K562 (cell line): Measurements from ENCODE around the gene CACNA1C. TPM values are rescaled to one million over a fixed set of nuclear protein-coding genes. Genes with fewer than 3 reads are reported as not detected.

Experiments used
- ATAC-seq: fragments of 200-7000 bp; cut with Tn5 transposase; 3 replicates; pipeline ENCODE4 v1.9.1; 2020; ENCODE audit warnings: moderate library complexity
- BruUV-seq: library from RNA; stranded (reverse); fragments of 400-500 nt; replicated peaks from 2 replicates; lab custom pipeline; 2021; lab: Mats Ljungman, UMichigan
- CTCF ChIA-PET: fragments of 300-600 bp; formaldehyde crosslinking; extraction: SDS; loops from one replicate; lab custom pipeline; 2021; ENCODE audit warnings: low intra/inter-chr PET ratio; lab: Yijun Ruan, JAX
- POLR2A ChIA-PET: fragments of 300-600, 350-650 bp; sonication (Branson Sonifier 250); formaldehyde crosslinking; extraction: SDS; loops from one replicate; lab custom pipeline; 2021; ENCODE audit warnings: antibody characterized with exemption, inconsistent platforms; lab: Yijun Ruan, JAX
- DNase-seq, 4 experiments: peaks; one replicate each; pipeline versions ENCODE4 v3.0.0 to v3.0.0-alpha.2; 2011 to 2018; ENCODE audit warnings: low spot score in 3 of 4, mixed read lengths in 3 of 4; ENCODE audit errors: extremely low read depth in 1 of 4
- FAIRE-seq: peaks from 2 replicates; lab custom pipeline; 2011; peaks lifted over from hg19 to GRCh38; lab: Jason Lieb, UNC
- H2AFZ ChIP-seq: 2 replicates; pipeline ENCODE4 v1.6.0; 2011; ENCODE audit warnings: low read depth, low read length, control low read depth, inconsistent platforms
- H3K27ac ChIP-seq: fragments of 200-600 bp; 3 replicates; pipeline ENCODE4 v1.8.0; 2011; ENCODE audit warnings: low read depth, mild to moderate bottlenecking, control low read depth, inconsistent platforms, low read length, moderate library complexity, mixed read lengths; ENCODE audit errors: extremely low read depth
- H3K27me3 ChIP-seq, 2 experiments: fragments of 300-600 bp in 1 of 2; 2 replicates in 1 of 2; 3 replicates in 1 of 2; pipeline versions ENCODE4 v1.6.0 to v1.8.0; 2011; ENCODE audit warnings: inconsistent platforms in 2 of 2, low read length in 2 of 2, mild to moderate bottlenecking in 1 of 2, mixed read lengths in 1 of 2, moderate library complexity in 1 of 2; ENCODE audit not compliant: control insufficient read depth in 2 of 2, insufficient read depth in 2 of 2
- H3K36me3 ChIP-seq: fragments of 300-600 bp; 3 replicates; pipeline ENCODE4 v1.8.0; 2011; ENCODE audit warnings: mild to moderate bottlenecking, low read length, inconsistent platforms; ENCODE audit not compliant: control insufficient read depth, insufficient read depth
- H3K4me1 ChIP-seq, 2 experiments: fragments of 200-600 bp in 1 of 2; replicated peaks in 1 of 2; 2 replicates in 1 of 2; 3 replicates in 1 of 2; pipeline versions ENCODE4 v1.5.1 to v1.8.0; 2011; ENCODE audit warnings: inconsistent platforms in 2 of 2, low read length in 2 of 2, mild to moderate bottlenecking in 1 of 2, mixed read lengths in 1 of 2, moderate library complexity in 1 of 2; ENCODE audit not compliant: control insufficient read depth in 2 of 2, insufficient read depth in 2 of 2
- H3K4me2 ChIP-seq: 2 replicates; pipeline ENCODE4 v1.6.1; 2011; ENCODE audit warnings: low read length, control low read depth, inconsistent platforms, mixed read lengths; ENCODE audit not compliant: insufficient read depth
- H3K4me3 ChIP-seq: fragments of 200-600 bp; sonication (generic), shearing (Covaris generic); 2 replicates; pipeline ENCODE4 v1.5.1; 2016; ENCODE audit warnings: control low read depth, inconsistent platforms
- H3K79me2 ChIP-seq: fragments of 200-600 bp; 3 replicates; pipeline ENCODE4 v1.8.0; 2011; ENCODE audit warnings: low read length, inconsistent platforms; ENCODE audit not compliant: control insufficient read depth, insufficient read depth
- H3K9ac ChIP-seq, 2 experiments: 2 replicates each; pipeline versions ENCODE4 v1.6.0 to v1.6.1; 2011; ENCODE audit warnings: low read depth in 2 of 2, low read length in 2 of 2, control low read depth in 1 of 2, inconsistent platforms in 1 of 2, mild to moderate bottlenecking in 1 of 2, mixed read lengths in 1 of 2; ENCODE audit not compliant: insufficient read depth in 1 of 2
- H3K9me1 ChIP-seq: one replicate; pipeline ENCODE4 v1.6.0; 2011; ENCODE audit warnings: inconsistent platforms, mild to moderate bottlenecking, low read length, moderate library complexity; ENCODE audit not compliant: control insufficient read depth, insufficient read depth
- H3K9me3 ChIP-seq: replicated peaks from 2 replicates; pipeline ENCODE4 v1.5.1; 2011; ENCODE audit warnings: low read depth, low read length, inconsistent platforms; ENCODE audit not compliant: control insufficient read depth, insufficient read depth
- H4K20me1 ChIP-seq: replicated peaks from 2 replicates; pipeline ENCODE4 v1.6.1; 2011; ENCODE audit warnings: low read length, inconsistent platforms, mixed read lengths; ENCODE audit not compliant: control insufficient read depth, insufficient read depth
- CHD4 ChIP-seq: fragments of 200-600 bp; sonication (generic); IDR thresholded peaks from 3 replicates; pipeline ENCODE4 v1.6.1; 2012; ENCODE audit warnings: low read depth, mild to moderate bottlenecking, mixed read lengths, low read length, inconsistent platforms; ENCODE audit not compliant: insufficient read depth, insufficient replicate concordance, poor library complexity, severe bottlenecking
- FOXJ2 ChIP-seq: fragments of 200-800 bp; sonication (Bioruptor generic); IDR thresholded peaks from 2 replicates; pipeline ENCODE4 v1.6.1; 2016; ENCODE audit warnings: missing genetic modification characterization, missing compliant biosample characterization
- GATAD2A ChIP-seq: fragments of 450-650 bp; IDR thresholded peaks from 2 replicates; pipeline ENCODE4 v1.6.1; 2017
- MED1 ChIP-seq: sonication (generic); formaldehyde crosslinking; IDR thresholded peaks from 2 replicates; pipeline ENCODE4 v1.8.1; 2023; ENCODE audit warnings: missing genetic modification reagents, borderline replicate concordance
- NELFE ChIP-seq: IDR thresholded peaks from 2 replicates; pipeline ENCODE4 v1.6.1; 2011; ENCODE audit warnings: mild to moderate bottlenecking; ENCODE audit not compliant: insufficient read depth, insufficient read length
- NFXL1 ChIP-seq: fragments of 450-650 bp; formaldehyde crosslinking; IDR thresholded peaks from 2 replicates; pipeline ENCODE4 v1.4.0; 2021; ENCODE audit warnings: mild to moderate bottlenecking
- SAFB ChIP-seq: fragments of 200-400 bp; formaldehyde crosslinking; IDR thresholded peaks from 2 replicates; pipeline ENCODE4 v1.6.1; 2017; ENCODE audit warnings: low read depth, low read length, borderline replicate concordance
- U2AF1 ChIP-seq: fragments of 200-400 bp; formaldehyde crosslinking; optimal IDR thresholded peaks from 2 replicates; pipeline ENCODE3; 2017; ENCODE audit warnings: mild to moderate bottlenecking, low read depth, low read length, moderate library complexity
- WGBS: fragments of 100-300 bp; shearing (Covaris generic); methylation state at CpG from one replicate; pipeline ENCODE4 v1.1.6; 2016; ENCODE audit warnings: low coverage, mixed read lengths; ENCODE audit not compliant: insufficient coverage; ENCODE audit errors: missing lambda C conversion rate; 5-methylcytosine and 5-hydroxymethylcytosine counted together
- in situ Hi-C: fragments of 300-500 bp; cut with MboI; formaldehyde crosslinking; loops from 4 replicates; pipeline ENCODE4 v1.15.0; 2018; ENCODE audit warnings: inconsistent platforms, mixed read lengths
- intact Hi-C: fragments of 100-400 bp; cut with micrococcal nuclease; formaldehyde crosslinking; loops from 2 replicates; pipeline ENCODE4 v1.14.2; 2022
- polyA plus RNA-seq, 8 experiments: library from polyadenylated mRNA; depleted of rRNA in 4 of 8; stranded (reverse) in 5 of 8; unstranded in 3 of 8; fragments of >200 nt; fragmentation: Nextera tagmentation in 2 of 8; fragmentation: Illumina TruSeq in 1 of 8; extraction: Ambion mirVana in 2 of 8; extraction: Trizol in 1 of 8; gene quantifications; 2 replicates each; pipeline versions ENCODE4 v1.2.1 to v1.2.3, GENCODE V29; 2011 to 2014; ENCODE audit warnings: inconsistent platforms in 1 of 8, missing spikeins in 1 of 8
- total RNA-seq, 7 experiments: library from RNA; depleted of rRNA in 6 of 7; stranded (reverse); fragments of >200 nt in 6 of 7; fragmentation: Illumina TruSeq in 2 of 7; extraction: Trizol in 2 of 7; gene quantifications; 2 replicates each; pipeline versions ENCODE4 v1.2.1 to v1.2.3, GENCODE V29; 2011 to 2021; ENCODE audit warnings: low replicate concordance in 1 of 7
- TF ChIP-seq, protein P1 (sequence below): fragments of 250-450 bp; sonication (Bioruptor Pico); IDR thresholded peaks from 2 replicates; pipeline ENCODE4 v1.5.0; 2020; ENCODE audit warnings: mild to moderate bottlenecking, borderline replicate concordance
- TF ChIP-seq, protein P2 (sequence below): fragments of 450-650 bp; formaldehyde crosslinking; IDR thresholded peaks from 2 replicates; pipeline ENCODE4 v1.4.0; 2020; ENCODE audit warnings: mild to moderate bottlenecking, moderate library complexity
- TF ChIP-seq, protein P3 (sequence below): fragments of 450-650 bp; IDR thresholded peaks from 2 replicates; pipeline ENCODE4 v1.6.1; 2016; ENCODE audit warnings: low read depth, mild to moderate bottlenecking, moderate library complexity
- TF ChIP-seq, protein P4 (sequence below), 2 experiments: fragments of 450-650 bp in 1 of 2; IDR thresholded peaks; 2 replicates each; pipeline ENCODE4 v1.6.1; 2011 to 2017; ENCODE audit warnings: low read depth in 2 of 2, antibody characterized with exemption in 1 of 2, borderline replicate concordance in 1 of 2, low read length in 1 of 2, mild to moderate bottlenecking in 1 of 2, mixed read lengths in 1 of 2; ENCODE audit not compliant: control insufficient read depth in 1 of 2
- TF ChIP-seq, protein P5 (sequence below): sonication (generic); formaldehyde crosslinking; IDR thresholded peaks from 2 replicates; pipeline ENCODE4 v1.8.0; 2022; ENCODE audit warnings: mild to moderate bottlenecking, missing genetic modification reagents

CACNA1C gene
- total and polyA plus RNA-seq, 9 of the 15 experiments (the other 6 are each of a cell fraction or from before 2014, with no cell fraction given): not detected

DNA sequence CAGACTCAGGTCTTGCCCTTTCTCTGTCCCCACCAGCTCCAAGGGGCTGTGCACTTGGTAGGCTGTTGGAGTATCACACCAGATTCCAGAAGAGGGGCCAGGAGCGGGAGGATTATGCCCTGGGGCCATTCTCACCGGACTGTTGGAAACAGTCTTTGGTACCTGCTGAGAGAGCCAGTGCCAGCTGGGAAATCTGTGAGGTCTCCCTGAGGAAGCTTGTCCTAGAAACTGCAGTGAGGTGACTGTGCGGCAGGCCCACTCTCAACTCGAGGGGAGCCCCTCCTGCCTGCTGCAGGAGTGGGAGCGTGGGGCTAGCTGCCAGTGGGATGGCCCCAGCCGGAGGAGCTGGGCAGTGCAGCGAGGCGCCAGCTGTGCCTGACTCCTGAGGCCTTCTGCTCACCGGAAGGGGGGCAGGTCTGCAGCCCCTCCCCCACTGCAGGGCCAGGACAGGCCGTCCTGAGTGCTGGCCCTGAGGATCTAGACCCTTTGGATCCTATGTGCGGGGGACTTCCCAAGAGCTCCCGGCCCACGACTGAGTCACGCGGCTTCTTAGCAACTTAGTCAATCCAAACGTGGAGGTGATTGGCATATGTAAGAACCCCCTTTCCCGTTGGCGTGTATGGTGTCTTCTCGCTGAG is 295.2 kb downstream of the CACNA1C start:
- BruUV-seq: no TSS peak
- 5% methylated on average over 14 of the region's 19 CpGs for WGBS
- TF ChIP-seq NELFE: no peak
- no peak for TF ChIP-seq SAFB
- TF ChIP-seq, protein P1, sequence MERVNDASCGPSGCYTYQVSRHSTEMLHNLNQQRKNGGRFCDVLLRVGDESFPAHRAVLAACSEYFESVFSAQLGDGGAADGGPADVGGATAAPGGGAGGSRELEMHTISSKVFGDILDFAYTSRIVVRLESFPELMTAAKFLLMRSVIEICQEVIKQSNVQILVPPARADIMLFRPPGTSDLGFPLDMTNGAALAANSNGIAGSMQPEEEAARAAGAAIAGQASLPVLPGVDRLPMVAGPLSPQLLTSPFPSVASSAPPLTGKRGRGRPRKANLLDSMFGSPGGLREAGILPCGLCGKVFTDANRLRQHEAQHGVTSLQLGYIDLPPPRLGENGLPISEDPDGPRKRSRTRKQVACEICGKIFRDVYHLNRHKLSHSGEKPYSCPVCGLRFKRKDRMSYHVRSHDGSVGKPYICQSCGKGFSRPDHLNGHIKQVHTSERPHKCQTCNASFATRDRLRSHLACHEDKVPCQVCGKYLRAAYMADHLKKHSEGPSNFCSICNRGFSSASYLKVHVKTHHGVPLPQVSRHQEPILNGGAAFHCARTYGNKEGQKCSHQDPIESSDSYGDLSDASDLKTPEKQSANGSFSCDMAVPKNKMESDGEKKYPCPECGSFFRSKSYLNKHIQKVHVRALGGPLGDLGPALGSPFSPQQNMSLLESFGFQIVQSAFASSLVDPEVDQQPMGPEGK (CRISPR knock-in tag): no peak
- TF ChIP-seq, protein P2, sequence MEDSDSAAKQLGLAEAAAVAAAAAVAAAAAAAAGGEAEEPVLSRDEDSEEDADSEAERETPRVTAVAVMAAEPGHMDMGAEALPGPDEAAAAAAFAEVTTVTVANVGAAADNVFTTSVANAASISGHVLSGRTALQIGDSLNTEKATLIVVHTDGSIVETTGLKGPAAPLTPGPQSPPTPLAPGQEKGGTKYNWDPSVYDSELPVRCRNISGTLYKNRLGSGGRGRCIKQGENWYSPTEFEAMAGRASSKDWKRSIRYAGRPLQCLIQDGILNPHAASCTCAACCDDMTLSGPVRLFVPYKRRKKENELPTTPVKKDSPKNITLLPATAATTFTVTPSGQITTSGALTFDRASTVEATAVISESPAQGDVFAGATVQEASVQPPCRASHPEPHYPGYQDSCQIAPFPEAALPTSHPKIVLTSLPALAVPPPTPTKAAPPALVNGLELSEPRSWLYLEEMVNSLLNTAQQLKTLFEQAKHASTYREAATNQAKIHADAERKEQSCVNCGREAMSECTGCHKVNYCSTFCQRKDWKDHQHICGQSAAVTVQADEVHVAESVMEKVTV (CRISPR knock-in tag): no peak
- TF ChIP-seq, protein P3, sequence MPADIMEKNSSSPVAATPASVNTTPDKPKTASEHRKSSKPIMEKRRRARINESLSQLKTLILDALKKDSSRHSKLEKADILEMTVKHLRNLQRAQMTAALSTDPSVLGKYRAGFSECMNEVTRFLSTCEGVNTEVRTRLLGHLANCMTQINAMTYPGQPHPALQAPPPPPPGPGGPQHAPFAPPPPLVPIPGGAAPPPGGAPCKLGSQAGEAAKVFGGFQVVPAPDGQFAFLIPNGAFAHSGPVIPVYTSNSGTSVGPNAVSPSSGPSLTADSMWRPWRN: no peak
- no peak for TF ChIP-seq CHD4
- TF ChIP-seq GATAD2A: no peak
- TF ChIP-seq, protein P4, sequence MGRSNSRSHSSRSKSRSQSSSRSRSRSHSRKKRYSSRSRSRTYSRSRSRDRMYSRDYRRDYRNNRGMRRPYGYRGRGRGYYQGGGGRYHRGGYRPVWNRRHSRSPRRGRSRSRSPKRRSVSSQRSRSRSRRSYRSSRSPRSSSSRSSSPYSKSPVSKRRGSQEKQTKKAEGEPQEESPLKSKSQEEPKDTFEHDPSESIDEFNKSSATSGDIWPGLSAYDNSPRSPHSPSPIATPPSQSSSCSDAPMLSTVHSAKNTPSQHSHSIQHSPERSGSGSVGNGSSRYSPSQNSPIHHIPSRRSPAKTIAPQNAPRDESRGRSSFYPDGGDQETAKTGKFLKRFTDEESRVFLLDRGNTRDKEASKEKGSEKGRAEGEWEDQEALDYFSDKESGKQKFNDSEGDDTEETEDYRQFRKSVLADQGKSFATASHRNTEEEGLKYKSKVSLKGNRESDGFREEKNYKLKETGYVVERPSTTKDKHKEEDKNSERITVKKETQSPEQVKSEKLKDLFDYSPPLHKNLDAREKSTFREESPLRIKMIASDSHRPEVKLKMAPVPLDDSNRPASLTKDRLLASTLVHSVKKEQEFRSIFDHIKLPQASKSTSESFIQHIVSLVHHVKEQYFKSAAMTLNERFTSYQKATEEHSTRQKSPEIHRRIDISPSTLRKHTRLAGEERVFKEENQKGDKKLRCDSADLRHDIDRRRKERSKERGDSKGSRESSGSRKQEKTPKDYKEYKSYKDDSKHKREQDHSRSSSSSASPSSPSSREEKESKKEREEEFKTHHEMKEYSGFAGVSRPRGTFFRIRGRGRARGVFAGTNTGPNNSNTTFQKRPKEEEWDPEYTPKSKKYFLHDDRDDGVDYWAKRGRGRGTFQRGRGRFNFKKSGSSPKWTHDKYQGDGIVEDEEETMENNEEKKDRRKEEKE (IDR thresholded peaks at IDR 0.05; ENCODE audit: borderline replicate concordance in 1 of 2, control insufficient read depth in 1 of 2, low read depth in 2 of 2, low read length in 1 of 2): no peak
- TF ChIP-seq, protein P5, sequence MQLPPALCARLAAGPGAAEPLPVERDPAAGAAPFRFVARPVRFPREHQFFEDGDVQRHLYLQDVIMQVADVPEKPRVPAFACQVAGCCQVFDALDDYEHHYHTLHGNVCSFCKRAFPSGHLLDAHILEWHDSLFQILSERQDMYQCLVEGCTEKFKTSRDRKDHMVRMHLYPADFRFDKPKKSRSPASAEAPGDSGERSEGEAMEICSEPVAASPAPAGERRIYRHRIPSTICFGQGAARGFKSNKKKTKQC: no peak
- TF ChIP-seq NFXL1 (CRISPR knock-in tag): no peak
- TF ChIP-seq U2AF1: no peak
- no peak for TF ChIP-seq MED1 (CRISPR knock-in tag)
- TF ChIP-seq FOXJ2: no peak

More for the DNA sequence above, 295.2 kb downstream of the CACNA1C start:
- intact Hi-C loops: no loop called here
- H3K9me3 ChIP-seq: no peaks in the 10 kb centered on the region
- H2AFZ ChIP-seq: no peak overlapping the region
- H3K9me1 ChIP-seq: no peaks in the 10 kb centered on the region
- ChIA-PET POLR2A (interaction anchor here (0.6 to 0.7 kb wide), 2 partner anchors 9 to 15 kb away, joined by 3 read pairs; no protein-coding TSS in a partner anchor), CTCF (no interaction called here)
- no peak overlapping the region for H3K9ac ChIP-seq
- no peaks in the 10 kb centered on the region for H3K79me2 ChIP-seq
- H3K36me3 ChIP-seq: no peaks in the 10 kb centered on the region
- H4K20me1 ChIP-seq: no peaks in the 10 kb centered on the region
- DNase-seq (no peak), ATAC-seq (no peak), FAIRE-seq (no peak)
- no peak overlapping the region for H3K4me3 ChIP-seq
- H3K4me1 ChIP-seq: no peaks in the 10 kb centered on the region
- in situ Hi-C loops: no loop called here
- peaks cover 0 to 18% of the 10 kb centered on the region in 2 experiments; a peak in 3 of 5 replicates for H3K27me3 ChIP-seq
- H3K27ac ChIP-seq: no peak overlapping the region
- no peak overlapping the region for H3K4me2 ChIP-seq
